Measurements from ENCODE around the gene SRPK3. TPM values are rescaled to one million over a fixed set of nuclear protein-coding genes. Genes with fewer than 3 reads are reported as not detected.

The SRPK3 gene
- total and polyA plus RNA-seq, 2 donors (not counting 1 experiment from before 2014, with no cell fraction given): not detected

GRCh38 chrX:153761863-153762262, 19.0 kb upstream of the SRPK3 start:
- H3K27me3 ChIP-seq (replicated peaks in 1 of 4; ENCODE audit: control extremely low read depth in 1 of 4, control insufficient read depth in 3 of 4, insufficient read depth in 4 of 4, low read length in 3 of 4): no peaks in the 10 kb centered on the region
- no peak overlapping the region for H3K4me3 ChIP-seq (ENCODE audit: control extremely low read depth in 1 of 5, extremely low read depth in 1 of 5, insufficient read depth in 1 of 5, low read depth in 2 of 5, low read length in 4 of 5)
- 90% methylated on average over 10 of the region's 15 CpGs for whole genome bisulfite sequencing (ENCODE audit: insufficient coverage)
- H3K27ac ChIP-seq (ENCODE audit: low read length in 2 of 2): no peak overlapping the region
- Mint-ChIP-seq H3K4me1 (peaks cover 23% of the 10 kb centered on the region), H3K27ac (no peak overlapping the region), H3K9me3 (ENCODE audit: insufficient read depth) (no peaks in the 10 kb centered on the region), H3K27me3 (no peaks in the 10 kb centered on the region), H3K4me3 (no peak overlapping the region)
- CTCF ChIA-PET: interaction anchor here (0.9 to 3.9 kb wide), 2 partner anchors 25 to 186 kb away, joined by 3 to 35 read pairs; no protein-coding TSS in a partner anchor
- POLR2A ChIA-PET: no interaction called here
- H3K4me1 ChIP-seq (ENCODE audit: control insufficient read depth in 2 of 2, insufficient read depth in 2 of 2, low read length in 2 of 2): peaks cover 6 to 31% of the 10 kb centered on the region in 2 donors
- H2AFZ ChIP-seq (ENCODE audit: insufficient read depth, low read depth, low read length, poor library complexity, severe bottlenecking): no peak overlapping the region
- no peaks in the 10 kb centered on the region for H4K20me1 ChIP-seq (ENCODE audit: control insufficient read depth, insufficient read depth, low read length, poor library complexity, severe bottlenecking)
- no peaks in the 10 kb centered on the region for H3K9me3 ChIP-seq (ENCODE audit: control extremely low read depth in 1 of 3, control insufficient read depth in 2 of 3, insufficient read depth in 1 of 3, low read length in 2 of 3)
- H3K79me2 ChIP-seq (ENCODE audit: control insufficient read depth, insufficient read depth, low read length): no peaks in the 10 kb centered on the region
- no peak for TF ChIP-seq CTCF (IDR thresholded peaks at IDR 0.05)
- TF ChIP-seq EZH2 (IDR thresholded peaks at IDR 0.05; ENCODE audit: borderline replicate concordance, insufficient read depth, low read depth, low read length, poor library complexity, severe bottlenecking): no peak
- H3K9ac ChIP-seq (ENCODE audit: low read length): no peak overlapping the region
- ATAC-seq (ENCODE audit: low read depth): no peak
- no peaks in the 10 kb centered on the region for H3K36me3 ChIP-seq (replicated peaks in 1 of 2; ENCODE audit: control extremely low read depth in 1 of 2, control insufficient read depth in 1 of 2, extremely low read depth in 1 of 2, insufficient read depth in 2 of 2, low read length in 1 of 2)
- no peak for DNase-seq
- H3K4me2 ChIP-seq (replicated peaks; ENCODE audit: low read depth, low read length, poor library complexity, severe bottlenecking): no peak overlapping the region
- intact Hi-C loops (cut with micrococcal nuclease): no loop called here

- H3K27ac ChIP-seq (ENCODE audit: low read length in 2 of 2): no peak overlapping the region
- H3K4me2 ChIP-seq (replicated peaks; ENCODE audit: low read depth, low read length, poor library complexity, severe bottlenecking): no peak overlapping the region
- peaks cover 2 to 28% of the 10 kb centered on the region in 2 donors for H3K4me1 ChIP-seq (ENCODE audit: control insufficient read depth in 2 of 2, insufficient read depth in 2 of 2, low read length in 2 of 2)
- intact Hi-C loops (cut with micrococcal nuclease): no loop called here
- ATAC-seq (ENCODE audit: low read depth): no peak
- no peak overlapping the region for H3K9ac ChIP-seq (ENCODE audit: low read length)
- H3K9me3 ChIP-seq (ENCODE audit: control extremely low read depth in 1 of 3, control insufficient read depth in 2 of 3, insufficient read depth in 1 of 3, low read length in 2 of 3): no peaks in the 10 kb centered on the region
- peaks cover 21% of the 10 kb centered on the region for H3K4me1 Mint-ChIP-seq
- no peaks in the 10 kb centered on the region for H3K36me3 ChIP-seq (replicated peaks in 1 of 2; ENCODE audit: control extremely low read depth in 1 of 2, control insufficient read depth in 1 of 2, extremely low read depth in 1 of 2, insufficient read depth in 2 of 2, low read length in 1 of 2)
- no peaks in the 10 kb centered on the region for H3K27me3 ChIP-seq (replicated peaks in 1 of 4; ENCODE audit: control extremely low read depth in 1 of 4, control insufficient read depth in 3 of 4, insufficient read depth in 4 of 4, low read length in 3 of 4)
- H3K27me3 Mint-ChIP-seq: no peaks in the 10 kb centered on the region
- H3K9me3 Mint-ChIP-seq (ENCODE audit: insufficient read depth): no peaks in the 10 kb centered on the region
- DNase-seq: no peak
- no peaks in the 10 kb centered on the region for H4K20me1 ChIP-seq (ENCODE audit: control insufficient read depth, insufficient read depth, low read length, poor library complexity, severe bottlenecking)
- no peak overlapping the region for H3K4me3 Mint-ChIP-seq
- TF ChIP-seq CTCF (IDR thresholded peaks at IDR 0.05): no peak
- no peak for TF ChIP-seq EZH2 (IDR thresholded peaks at IDR 0.05; ENCODE audit: borderline replicate concordance, insufficient read depth, low read depth, low read length, poor library complexity, severe bottlenecking)
- H3K79me2 ChIP-seq (ENCODE audit: control insufficient read depth, insufficient read depth, low read length): no peaks in the 10 kb centered on the region
- 87% methylated on average over 9 of the region's 14 CpGs for WGBS (ENCODE audit: insufficient coverage)
- ChIA-PET POLR2A (no interaction called here), CTCF (interaction anchor here (0.9 to 3.9 kb wide), 4 partner anchors 26 to 190 kb away, joined by 3 to 35 read pairs (median 8); no protein-coding TSS in a partner anchor)
- H3K4me3 ChIP-seq (ENCODE audit: control extremely low read depth in 1 of 5, extremely low read depth in 1 of 5, insufficient read depth in 1 of 5, low read depth in 2 of 5, low read length in 4 of 5): no peak overlapping the region
- no peak overlapping the region for H2AFZ ChIP-seq (ENCODE audit: insufficient read depth, low read depth, low read length, poor library complexity, severe bottlenecking)
- no peak overlapping the region for H3K27ac Mint-ChIP-seq
These were observed 18.1 kb upstream of the SRPK3 start for GRCh38 chrX:153762626-153763173.

All from B cell (primary cell).